HCT116 (cell line): ENCODE data around the gene GRIK3. TPM values are rescaled to one million over a fixed set of nuclear protein-coding genes. Genes with fewer than 3 reads are reported as not detected.
"Not testable (repeated sequence)": the region's sequence is repeated elsewhere in the genome, so short reads cannot be mapped to it uniquely, and the experiment has no call there.

ENCODE experiments used
- ATAC-seq: fragments of 200-7000 bp; cut with Tn5 transposase; 2 replicates; pipeline ENCODE4 v1.9.1; 2020; ENCODE audit warnings: mild to moderate bottlenecking, moderate library complexity
- BruUV-seq: library from RNA; stranded (reverse); fragments of 400-500 nt; replicated peaks from 2 replicates; lab custom pipeline; 2021; lab: Mats Ljungman, UMichigan
- CTCF ChIA-PET: fragments of 300-600 bp; sonication (Branson Sonifier 250); formaldehyde crosslinking; loops from one replicate; lab custom pipeline; 2021; ENCODE audit warnings: antibody characterized with exemption; lab: Charles Lee
- POLR2A ChIA-PET: fragments of 300-600, 350-600 bp; sonication (Branson Sonifier 250); formaldehyde crosslinking; loops from one replicate; lab custom pipeline; 2021; ENCODE audit warnings: antibody characterized with exemption; lab: Charles Lee
- RAD21 ChIA-PET, 2 experiments: fragments of 300-600 bp; sonication (Branson Sonifier 250); formaldehyde crosslinking; loops; one replicate each; lab custom pipeline; 2023; ENCODE audit warnings: low total read pairs in 2 of 2; ENCODE audit not compliant: uncharacterized antibody in 2 of 2, unreplicated experiment in 2 of 2, low non-redundant PET in 1 of 2; lab: Charles Lee
- DNase-seq: peaks from one replicate; pipeline ENCODE4 v3.0.0-alpha.2; 2010; ENCODE audit warnings: low read depth, low spot score
- H2AFZ ChIP-seq: fragments of 200-600 bp; shearing (Covaris generic), sonication (generic); 2 replicates; pipeline ENCODE4 v1.6.1; 2017; ENCODE audit warnings: low read depth, mixed run types, mixed read lengths, antibody characterized with exemption, low read length; ENCODE audit not compliant: poor library complexity, severe bottlenecking
- H3K27ac ChIP-seq: 2 replicates; pipeline ENCODE4 v1.5.1; 2012; ENCODE audit warnings: low read depth, low read length
- H3K27me3 ChIP-seq: fragments of 200-600 bp; sonication (generic); 2 replicates; pipeline ENCODE4 v1.6.1; 2016; ENCODE audit warnings: mixed run types, low read length, mixed read lengths; ENCODE audit not compliant: insufficient read depth
- H3K36me3 ChIP-seq, 2 experiments: fragments of 200-500 bp in 1 of 2; fragments of 200-600 bp in 1 of 2; sonication (Bioruptor generic) in 1 of 2; sonication (generic) in 1 of 2; 2 replicates each; pipeline versions ENCODE4 v1.5.1 to v1.6.1; 2014 to 2016; ENCODE audit warnings: low read length in 2 of 2, inconsistent platforms in 1 of 2, mixed read lengths in 1 of 2, mixed run types in 1 of 2; ENCODE audit not compliant: insufficient read depth in 2 of 2, control insufficient read depth in 1 of 2
- H3K4me1 ChIP-seq, 2 experiments: fragments of 200-600 bp in 1 of 2; sonication (generic) in 1 of 2; 2 replicates each; pipeline versions ENCODE4 v1.5.1 to v1.6.1; 2012 to 2017; ENCODE audit warnings: low read length in 2 of 2, inconsistent platforms in 1 of 2, mild to moderate bottlenecking in 1 of 2, mixed read lengths in 1 of 2, mixed run types in 1 of 2, moderate library complexity in 1 of 2; ENCODE audit not compliant: insufficient read depth in 2 of 2, control insufficient read depth in 1 of 2
- H3K4me2 ChIP-seq: fragments of 200-600 bp; sonication (generic); 2 replicates; pipeline ENCODE4 v1.6.1; 2017; ENCODE audit warnings: mixed run types, low read length, mixed read lengths
- H3K4me3 ChIP-seq, 2 experiments: fragments of 200-600 bp in 1 of 2; sonication (generic) in 1 of 2; replicated peaks in 1 of 2; 2 replicates each; pipeline ENCODE4 v1.5.1; 2011 to 2016; ENCODE audit warnings: low read length in 2 of 2, control low read depth in 1 of 2, low read depth in 1 of 2, mild to moderate bottlenecking in 1 of 2, mixed read lengths in 1 of 2, mixed run types in 1 of 2
- H3K79me2 ChIP-seq: fragments of 200-600 bp; sonication (generic); 2 replicates; pipeline ENCODE4 v1.6.1; 2017; ENCODE audit warnings: mild to moderate bottlenecking, mixed run types, low read length, moderate library complexity, mixed read lengths; ENCODE audit not compliant: insufficient read depth
- H3K9ac ChIP-seq: fragments of 200-600 bp; sonication (generic); 2 replicates; pipeline ENCODE4 v1.6.1; 2016; ENCODE audit warnings: low read length, mixed read lengths
- H3K9me2 ChIP-seq: fragments of 200-600 bp; sonication (generic), shearing (Covaris generic); 2 replicates; pipeline ENCODE4 v1.6.1; 2017; ENCODE audit warnings: mixed run types, mild to moderate bottlenecking, moderate library complexity; ENCODE audit not compliant: insufficient read depth
- H3K9me3 ChIP-seq, 2 experiments: fragments of 200-500 bp in 1 of 2; fragments of 200-600 bp in 1 of 2; sonication (Bioruptor generic) in 1 of 2; sonication (generic) in 1 of 2; 2 replicates each; pipeline ENCODE4 v1.6.1; 2014 to 2017; ENCODE audit warnings: low read length in 2 of 2, mixed read lengths in 2 of 2, inconsistent platforms in 1 of 2, low read depth in 1 of 2, mild to moderate bottlenecking in 1 of 2, mixed run types in 1 of 2, moderate library complexity in 1 of 2; ENCODE audit not compliant: control insufficient read depth in 1 of 2, insufficient read depth in 1 of 2
- H4K20me1 ChIP-seq: fragments of 200-600 bp; sonication (generic), shearing (Covaris generic); 2 replicates; pipeline ENCODE4 v1.6.1; 2017; ENCODE audit warnings: mixed run types, mild to moderate bottlenecking, moderate library complexity; ENCODE audit not compliant: insufficient read depth
- CBX3 ChIP-seq: IDR thresholded peaks from 2 replicates; pipeline ENCODE4 v1.6.1; 2012; ENCODE audit warnings: low read depth
- EGR1 ChIP-seq: IDR thresholded peaks from 2 replicates; pipeline ENCODE4 v1.6.1; 2012; ENCODE audit warnings: low read depth
- ELF1 ChIP-seq: IDR thresholded peaks from 2 replicates; pipeline ENCODE4 v1.6.1; 2012; ENCODE audit warnings: low read depth, borderline replicate concordance
- EZH2 ChIP-seq: fragments of 200-600 bp; sonication (generic); IDR thresholded peaks from 2 replicates; pipeline ENCODE4 v1.6.1; 2017; ENCODE audit warnings: antibody characterized with exemption, mixed run types
- EZH2phosphoT487 ChIP-seq: fragments of 200-600 bp; IDR thresholded peaks from 2 replicates; pipeline ENCODE4 v1.6.1; 2018; ENCODE audit warnings: antibody characterized with exemption, borderline replicate concordance
- FOSL1 ChIP-seq: IDR thresholded peaks from 2 replicates; pipeline ENCODE4 v1.6.1; 2012; ENCODE audit warnings: low read depth
- JUND ChIP-seq: IDR thresholded peaks from 2 replicates; pipeline ENCODE4 v1.6.1; 2012
- POLR2AphosphoS5 ChIP-seq: IDR thresholded peaks from 2 replicates; pipeline ENCODE4 v1.6.1; 2011; ENCODE audit warnings: mild to moderate bottlenecking, low read depth, low read length, moderate library complexity
- RAD21 ChIP-seq: IDR thresholded peaks from 2 replicates; pipeline ENCODE4 v1.6.1; 2012; ENCODE audit warnings: low read depth, mild to moderate bottlenecking
- SP1 ChIP-seq: IDR thresholded peaks from 2 replicates; pipeline ENCODE4 v1.6.1; 2012; ENCODE audit warnings: low read depth
- SRF ChIP-seq: IDR thresholded peaks from 2 replicates; pipeline ENCODE4 v1.6.1; 2012; ENCODE audit warnings: low read depth
- TCF7L2 ChIP-seq: IDR thresholded peaks from 2 replicates; pipeline ENCODE4 v1.7.0; 2011; ENCODE audit warnings: borderline replicate concordance, inconsistent platforms; ENCODE audit not compliant: insufficient read depth, insufficient read length; ENCODE audit errors: extremely low read depth
- YY1 ChIP-seq: IDR thresholded peaks from 2 replicates; pipeline ENCODE4 v1.6.1; 2011; ENCODE audit warnings: low read length, low read depth, moderate library complexity, mild to moderate bottlenecking; ENCODE audit not compliant: insufficient replicate concordance; ENCODE audit errors: extremely low read depth
- ZFX ChIP-seq: fragments of 450-650 bp; IDR thresholded peaks from 2 replicates; pipeline ENCODE4 v1.6.1; 2017
- ZNF274 ChIP-seq: fragments of 200-500 bp; sonication (Bioruptor generic); IDR thresholded peaks from 2 replicates; pipeline ENCODE4 v1.6.1; 2014; ENCODE audit warnings: mild to moderate bottlenecking, low read depth, low read length, inconsistent platforms
- intact Hi-C: fragments of 100-400 bp; cut with micrococcal nuclease; formaldehyde crosslinking; loops from 2 replicates; pipeline ENCODE4 v1.10.0; 2022
- total RNA-seq: library from RNA; stranded (reverse); gene quantifications from one replicate; pipeline ENCODE4 v1.2.1, GENCODE V29; 2021; ENCODE audit not compliant: unreplicated experiment
- TF ChIP-seq, protein P1 (sequence below): IDR thresholded peaks from 2 replicates; pipeline ENCODE4 v1.6.1; 2012
- TF ChIP-seq, protein P2 (sequence below): IDR thresholded peaks from 2 replicates; pipeline ENCODE4 v1.6.1; 2011; ENCODE audit warnings: mild to moderate bottlenecking, low read length, moderate library complexity; ENCODE audit not compliant: insufficient replicate concordance; ENCODE audit errors: extremely low read depth

GRIK3 gene
- total RNA-seq, 1 experiment from 2014 or later: not detected

DNA sequence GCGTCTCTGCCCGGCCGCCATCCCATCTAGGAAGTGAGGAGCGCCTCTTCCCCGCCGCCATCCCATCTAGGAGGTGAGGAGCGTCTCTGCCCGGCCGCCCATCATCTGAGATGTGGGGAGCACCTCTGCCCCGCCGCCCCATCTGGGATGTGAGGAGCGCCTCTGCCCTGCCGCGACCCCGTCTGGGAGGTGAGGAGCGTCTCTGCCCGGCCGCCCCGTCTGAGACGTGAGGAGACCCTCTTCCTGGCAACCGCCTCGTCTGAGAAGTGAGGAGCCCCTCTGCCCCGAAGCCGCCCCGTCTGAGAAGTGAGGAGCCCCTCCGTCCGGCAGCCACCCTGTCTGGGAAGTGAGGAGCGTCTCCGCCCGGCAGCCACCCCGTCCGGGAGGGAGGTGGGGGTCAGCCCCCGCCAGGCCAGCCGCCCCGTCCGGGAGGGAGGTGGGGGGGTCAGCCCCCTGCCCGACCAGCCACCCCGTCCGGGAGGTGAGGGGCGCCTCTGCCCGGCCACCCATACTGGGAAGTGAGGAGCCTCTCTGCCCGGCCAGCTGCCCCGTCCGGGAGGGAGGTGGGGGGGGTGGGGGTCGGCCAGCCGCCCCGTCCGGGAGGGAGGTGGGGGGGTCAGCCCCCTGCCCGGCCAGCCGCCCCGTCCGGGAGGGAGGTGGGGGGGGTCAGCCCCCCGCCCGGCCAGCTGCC lies 46.1 kb upstream of the GRIK3 start:
- H3K4me1 ChIP-seq, H3K36me3 ChIP-seq, RAD21 ChIA-PET, H3K4me2 ChIP-seq, H4K20me1 ChIP-seq, H2AFZ ChIP-seq, H3K9me2 ChIP-seq, ATAC-seq, H3K9me3 ChIP-seq, H3K27ac ChIP-seq, CTCF ChIA-PET, H3K79me2 ChIP-seq, intact Hi-C loops, H3K9ac ChIP-seq, DNase-seq, POLR2A ChIA-PET, BruUV-seq, H3K4me3 ChIP-seq: not testable (repeated sequence)
- H3K27me3 ChIP-seq: peaks cover 38% of the 10 kb centered on the region

DNA sequence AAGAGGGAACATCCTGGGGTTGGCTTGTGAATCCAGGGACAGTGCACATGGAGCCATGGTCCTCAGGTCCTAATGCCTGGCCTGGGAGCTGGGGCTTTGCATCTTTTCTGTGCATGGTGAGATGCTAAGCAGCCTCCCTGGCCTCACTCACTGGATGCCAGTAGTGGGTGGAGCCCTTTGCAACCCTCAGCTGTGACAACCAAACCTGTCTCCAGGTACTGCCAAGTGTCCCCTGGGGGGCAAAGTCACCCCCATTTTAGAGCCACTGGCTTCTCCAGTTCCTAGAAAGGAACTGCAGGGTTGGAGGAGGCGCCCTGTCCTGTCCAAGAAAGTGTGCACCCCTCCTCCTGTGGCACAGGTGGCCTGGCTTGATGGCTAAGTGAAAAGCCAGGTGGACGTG lies 44.6 kb upstream of the GRIK3 start:
- H3K79me2 ChIP-seq: no peaks in the 10 kb centered on the region
- POLR2A ChIA-PET: no interaction called here
- no peaks in the 10 kb centered on the region for H3K9me3 ChIP-seq
- H3K4me3 ChIP-seq: no peak overlapping the region
- H3K27me3 ChIP-seq: peaks cover 46% of the 10 kb centered on the region
- RAD21 ChIA-PET: no interaction called here
- ATAC-seq (no peak), DNase-seq (no peak)
- TF ChIP-seq FOSL1: no peak
- TF ChIP-seq RAD21: no peak
- no peak for TF ChIP-seq ELF1
- no peak for TF ChIP-seq POLR2AphosphoS5
- TF ChIP-seq, protein P1, sequence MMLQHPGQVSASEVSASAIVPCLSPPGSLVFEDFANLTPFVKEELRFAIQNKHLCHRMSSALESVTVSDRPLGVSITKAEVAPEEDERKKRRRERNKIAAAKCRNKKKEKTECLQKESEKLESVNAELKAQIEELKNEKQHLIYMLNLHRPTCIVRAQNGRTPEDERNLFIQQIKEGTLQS: no peak
- no peak for TF ChIP-seq SRF
- no peak for TF ChIP-seq YY1
- no peak for TF ChIP-seq JUND
- TF ChIP-seq EZH2: no peak
- TF ChIP-seq CBX3: no peak
- TF ChIP-seq EZH2phosphoT487: no peak
- TF ChIP-seq SP1: no peak
- TF ChIP-seq EGR1: no peak
- TF ChIP-seq, protein P2, sequence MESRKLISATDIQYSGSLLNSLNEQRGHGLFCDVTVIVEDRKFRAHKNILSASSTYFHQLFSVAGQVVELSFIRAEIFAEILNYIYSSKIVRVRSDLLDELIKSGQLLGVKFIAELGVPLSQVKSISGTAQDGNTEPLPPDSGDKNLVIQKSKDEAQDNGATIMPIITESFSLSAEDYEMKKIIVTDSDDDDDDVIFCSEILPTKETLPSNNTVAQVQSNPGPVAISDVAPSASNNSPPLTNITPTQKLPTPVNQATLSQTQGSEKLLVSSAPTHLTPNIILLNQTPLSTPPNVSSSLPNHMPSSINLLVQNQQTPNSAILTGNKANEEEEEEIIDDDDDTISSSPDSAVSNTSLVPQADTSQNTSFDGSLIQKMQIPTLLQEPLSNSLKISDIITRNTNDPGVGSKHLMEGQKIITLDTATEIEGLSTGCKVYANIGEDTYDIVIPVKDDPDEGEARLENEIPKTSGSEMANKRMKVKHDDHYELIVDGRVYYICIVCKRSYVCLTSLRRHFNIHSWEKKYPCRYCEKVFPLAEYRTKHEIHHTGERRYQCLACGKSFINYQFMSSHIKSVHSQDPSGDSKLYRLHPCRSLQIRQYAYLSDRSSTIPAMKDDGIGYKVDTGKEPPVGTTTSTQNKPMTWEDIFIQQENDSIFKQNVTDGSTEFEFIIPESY: no peak
- TF ChIP-seq TCF7L2: no peak
- TF ChIP-seq ZNF274: no peak
- TF ChIP-seq ZFX: no peak
- H3K4me2 ChIP-seq: no peak overlapping the region
- CTCF ChIA-PET: no interaction called here
- H2AFZ ChIP-seq: no peak overlapping the region
- no peak overlapping the region for H3K9ac ChIP-seq
- BruUV-seq: no TSS peak
- no peaks in the 10 kb centered on the region for H3K9me2 ChIP-seq
- no peaks in the 10 kb centered on the region for H3K4me1 ChIP-seq
- H3K36me3 ChIP-seq: no peaks in the 10 kb centered on the region
- intact Hi-C loops: no loop called here
- no peak overlapping the region for H3K27ac ChIP-seq
- H4K20me1 ChIP-seq: no peaks in the 10 kb centered on the region
